CD4-positive, alpha-beta T cell treated with Interleukin-10 for 1 hour (primary cell): ENCODE data around the gene RGL3.
"Not testable (repeated sequence)": the region's sequence is repeated elsewhere in the genome, so short reads cannot be mapped to it uniquely, and the experiment has no call there.

Experiments
- DNase-seq: peaks from one replicate; pipeline ENCODE4 v3.0.0-alpha.2; 2020

RGL3 gene

GRCh38 chr19:11356676-11357550, 62.2 kb downstream of the RGL3 start:
- DNase-seq = no peak

- no peak for DNase-seq
These were observed 63.1 kb downstream of the RGL3 start for GRCh38 chr19:11356074-11356397.

GRCh38 chr19:11355160-11356073, 63.7 kb downstream of the RGL3 start, which contains the start of gene PLPPR2:
PLPPR2 (plus strand) TSS chr19:11355432; CDS start chr19:11357674, 2,242 bp downstream.
- peak; percentile 90 for DNase-seq

- not testable (repeated sequence) for DNase-seq
These were observed 65.0 kb downstream of the RGL3 start for GRCh38 chr19:11354102-11354501.

GRCh38 chr19:11349171-11349570, 69.9 kb downstream of the RGL3 start:
- DNase-seq = no peak

- no peak for DNase-seq
These were observed 71.5 kb downstream of the RGL3 start for GRCh38 chr19:11347546-11348039.

- DNase-seq = peak; percentile 99
These were observed 72.8 kb downstream of the RGL3 start, which contains the start of the genes CCDC159 and TMEM205 for GRCh38 chr19:11346104-11346940. CCDC159 (plus strand) TSS chr19:11346519; CDS start chr19:11346607, 88 bp downstream. TMEM205 (minus strand) TSS chr19:11346268; CDS start chr19:11345619, 649 bp downstream.

GRCh38 chr19:11345122-11345803, 73.9 kb downstream of the RGL3 start:
- no peak for DNase-seq
